Endothelial cell of umbilical vein (primary cell): Measurements from ENCODE around the gene TESK2. TPM values are rescaled to one million over a fixed set of nuclear protein-coding genes. Genes with fewer than 3 reads are reported as not detected.
"Not testable (repeated sequence)": the region's sequence is repeated elsewhere in the genome, so short reads cannot be mapped to it uniquely, and the experiment has no call there.

Experiments
- BruUV-seq: library from RNA; stranded (reverse); fragments of 400-500 nt; replicated peaks from 2 replicates; lab custom pipeline; 2021; lab: Mats Ljungman, UMichigan
- CTCF ChIA-PET: fragments of 300-600, 350-600 bp; sonication (Branson Sonifier 250); formaldehyde crosslinking; loops from one replicate; lab custom pipeline; 2021; ENCODE audit warnings: antibody characterized with exemption, inconsistent platforms; lab: Charles Lee
- POLR2A ChIA-PET: fragments of 300-600, 350-600 bp; sonication (Branson Sonifier 250); formaldehyde crosslinking; loops from one replicate; lab custom pipeline; 2021; ENCODE audit warnings: antibody characterized with exemption, inconsistent platforms; lab: Charles Lee
- DNase-seq: peaks from one replicate; pipeline ENCODE4 v3.0.0-alpha.2; 2011; ENCODE audit warnings: low read depth, low spot score
- FAIRE-seq: peaks from 2 replicates; lab custom pipeline; 2011; peaks lifted over from hg19 to GRCh38; lab: Jason Lieb, UNC
- H2AFZ ChIP-seq: 2 replicates; pipeline ENCODE4 v1.6.0; 2012; ENCODE audit warnings: low read depth, low read length, control low read depth, inconsistent platforms
- H3K27ac ChIP-seq: 2 replicates; pipeline ENCODE4 v1.5.1; 2011; ENCODE audit warnings: low read depth, mild to moderate bottlenecking, control low read depth, low read length, moderate library complexity; ENCODE audit not compliant: insufficient read depth
- H3K27me3 ChIP-seq, 2 experiments: 2 replicates each; pipeline versions ENCODE4 v1.6.0 to v1.6.1; 2011; ENCODE audit warnings: low read length in 2 of 2, mixed read lengths in 1 of 2; ENCODE audit not compliant: control insufficient read depth in 2 of 2, insufficient read depth in 2 of 2
- H3K36me3 ChIP-seq, 2 experiments: 2 replicates in 1 of 2; 3 replicates in 1 of 2; pipeline ENCODE4 v1.5.1; 2011; ENCODE audit warnings: low read length in 2 of 2, mild to moderate bottlenecking in 1 of 2, moderate library complexity in 1 of 2; ENCODE audit not compliant: control insufficient read depth in 2 of 2, insufficient read depth in 2 of 2; ENCODE audit errors: extremely low read depth in 1 of 2
- H3K4me1 ChIP-seq: 3 replicates; pipeline ENCODE4 v1.5.1; 2011; ENCODE audit warnings: mild to moderate bottlenecking, low read length; ENCODE audit not compliant: control insufficient read depth, insufficient read depth; ENCODE audit errors: extremely low read depth
- H3K4me2 ChIP-seq: 2 replicates; pipeline ENCODE4 v1.6.1; 2011; ENCODE audit warnings: low read length, control low read depth, mixed read lengths; ENCODE audit not compliant: insufficient read depth
- H3K4me3 ChIP-seq, 3 experiments: fragments of 200-600 bp in 1 of 3; sonication (generic), shearing (Covaris generic) in 1 of 3; replicated peaks in 1 of 3; 2 replicates each; pipeline ENCODE4 v1.5.1; 2011 to 2016; ENCODE audit warnings: control low read depth in 3 of 3, low read length in 3 of 3, mild to moderate bottlenecking in 2 of 3, inconsistent platforms in 1 of 3, low read depth in 1 of 3, moderate library complexity in 1 of 3; ENCODE audit not compliant: insufficient read depth in 1 of 3
- H3K79me2 ChIP-seq: 2 replicates; pipeline ENCODE4 v1.6.0; 2012; ENCODE audit warnings: low read length, inconsistent platforms; ENCODE audit not compliant: control insufficient read depth, insufficient read depth
- H3K9ac ChIP-seq: replicated peaks from 2 replicates; pipeline ENCODE3; 2011; ENCODE audit warnings: low read length, control low read depth; ENCODE audit not compliant: insufficient read depth; ENCODE audit errors: extremely low read depth
- H3K9me1 ChIP-seq: replicated peaks from 3 replicates; pipeline ENCODE4 v1.6.0; 2011; ENCODE audit warnings: mild to moderate bottlenecking, low read length; ENCODE audit not compliant: control insufficient read depth, insufficient read depth; ENCODE audit errors: extremely low read depth
- H3K9me3 ChIP-seq: replicated peaks from 2 replicates; pipeline ENCODE4 v1.5.1; 2012; ENCODE audit warnings: low read length, inconsistent platforms; ENCODE audit not compliant: control insufficient read depth, insufficient read depth
- H4K20me1 ChIP-seq: replicated peaks from 2 replicates; pipeline ENCODE3; 2011; ENCODE audit warnings: mild to moderate bottlenecking, low read length; ENCODE audit not compliant: control insufficient read depth, insufficient read depth; ENCODE audit errors: extremely low read depth
- CTCF ChIP-seq, 2 donors: IDR thresholded peaks; 1 replicate in 1 of 2; 2 replicates in 1 of 2; pipeline ENCODE4 v1.5.1; 2011; ENCODE audit warnings: low read length in 2 of 2, mild to moderate bottlenecking in 2 of 2, moderate library complexity in 2 of 2, control low read depth in 1 of 2, inconsistent platforms in 1 of 2, low read depth in 1 of 2; ENCODE audit not compliant: insufficient read depth in 1 of 2; ENCODE audit errors: extremely low read depth in 1 of 2
- EZH2 ChIP-seq: IDR thresholded peaks from 2 replicates; pipeline ENCODE4 v1.6.1; 2012; ENCODE audit warnings: borderline replicate concordance, low read depth, mild to moderate bottlenecking, moderate library complexity, low read length, inconsistent platforms; ENCODE audit not compliant: severe bottlenecking
- FOS ChIP-seq: IDR thresholded peaks from 2 replicates; pipeline ENCODE4 v1.6.1; 2011; ENCODE audit warnings: mild to moderate bottlenecking, low read length, moderate library complexity, borderline replicate concordance; ENCODE audit not compliant: insufficient read depth
- GATA2 ChIP-seq: IDR thresholded peaks from 2 replicates; pipeline ENCODE4 v1.7.0; 2011; ENCODE audit warnings: low read depth, mild to moderate bottlenecking, moderate library complexity, mixed read lengths, low read length; ENCODE audit not compliant: insufficient read length, insufficient read depth
- JUN ChIP-seq: IDR thresholded peaks from 2 replicates; pipeline ENCODE4 v1.6.1; 2011; ENCODE audit warnings: borderline replicate concordance, low read depth; ENCODE audit not compliant: insufficient read length, insufficient read depth
- MYC ChIP-seq: IDR thresholded peaks from one replicate; pipeline ENCODE4 v1.6.1; 2011; ENCODE audit warnings: mild to moderate bottlenecking, low read depth, low read length
- POLR2A ChIP-seq: IDR thresholded peaks from 2 replicates; pipeline ENCODE4 v1.6.1; 2012; ENCODE audit warnings: low read depth, mild to moderate bottlenecking, control low read depth, low read length
- POLR2AphosphoS5 ChIP-seq: IDR thresholded peaks from 2 replicates; pipeline ENCODE4 v1.6.1; 2012; ENCODE audit warnings: low read depth, mild to moderate bottlenecking, control low read depth, low read length, moderate library complexity; ENCODE audit not compliant: insufficient read depth
- dilution Hi-C: fragments of 300-500 bp; cut with MboI; formaldehyde crosslinking; loops from one replicate; pipeline ENCODE4 v1.15.0; 2019; ENCODE audit warnings: low sequenced_read_pairs; ENCODE audit not compliant: extremely low pct_ligation_motif_present
- intact Hi-C: fragments of 100-400 bp; cut with micrococcal nuclease; formaldehyde crosslinking; loops from one replicate; pipeline ENCODE4 v1.10.0; 2022
- polyA plus RNA-seq, 4 experiments: library from polyadenylated mRNA; depleted of rRNA in 3 of 4; stranded (reverse) in 3 of 4; unstranded in 1 of 4; fragments of >200 nt; gene quantifications; 2 replicates each; pipeline versions ENCODE4 v1.2.1 to v1.2.3, GENCODE V29; 2011 to 2012; ENCODE audit warnings: missing spikeins in 1 of 4
- total RNA-seq: library from RNA; stranded (reverse); gene quantifications from 2 replicates; pipeline ENCODE4 v1.2.3, GENCODE V29; 2021
- TF ChIP-seq, protein P1 (sequence below): IDR thresholded peaks from 2 replicates; pipeline ENCODE4 v1.6.1; 2011; ENCODE audit not compliant: insufficient read depth, insufficient read length

Gene TESK2
- total and polyA plus RNA-seq, 2 donors (not counting 3 experiments of a cell fraction or from before 2014, with no cell fraction given), result 2.1 to 2.6 TPM

- FAIRE-seq, result no peak
- Histone ChIP-seq H3K4me3 (no peak overlapping the region), H3K9me3 (no peaks in the 10 kb centered on the region), H3K27me3 (no peaks in the 10 kb centered on the region), H3K36me3 (no peaks in the 10 kb centered on the region), H3K4me1 (no peaks in the 10 kb centered on the region), H2AFZ (no peak overlapping the region), H3K27ac (no peak overlapping the region), H4K20me1 (no peaks in the 10 kb centered on the region), H3K9ac (no peak overlapping the region), H3K79me2 (no peaks in the 10 kb centered on the region), H3K4me2 (no peak overlapping the region), H3K9me1 (no peaks in the 10 kb centered on the region)
- dilution Hi-C loops, result no loop called here
- POLR2A ChIA-PET, result interaction anchor here (0.6 kb wide), 1 partner anchor 47 kb away, joined by 7 read pairs; no protein-coding TSS in a partner anchor
- TF ChIP-seq MYC (no peak), JUN (no peak), POLR2A (no peak), POLR2AphosphoS5 (no peak), CTCF (IDR thresholded peaks at IDR 0.05; ENCODE audit: extremely low read depth in 1 of 2, insufficient read depth in 1 of 2, low read depth in 1 of 2, low read length in 2 of 2) (no peak), GATA2 (no peak), EZH2 (no peak), FOS (no peak)
- TF ChIP-seq, protein P1, sequence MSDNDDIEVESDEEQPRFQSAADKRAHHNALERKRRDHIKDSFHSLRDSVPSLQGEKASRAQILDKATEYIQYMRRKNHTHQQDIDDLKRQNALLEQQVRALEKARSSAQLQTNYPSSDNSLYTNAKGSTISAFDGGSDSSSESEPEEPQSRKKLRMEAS, result no peak
- CTCF ChIA-PET, result interaction anchor here (0.9 to 1.2 kb wide), 2 partner anchors 8 to 110 kb away, joined by 3 read pairs; no protein-coding TSS in a partner anchor
- intact Hi-C loops, result no loop called here
- no peak for DNase-seq
- BruUV-seq, result no TSS peak
Observed at GRCh38 chr1:45470306-45470798, 20.6 kb downstream of the TESK2 start.

- H3K9me3 ChIP-seq, dilution Hi-C loops, BruUV-seq, H3K9ac ChIP-seq, POLR2A ChIA-PET, H3K4me2 ChIP-seq, DNase-seq, H3K9me1 ChIP-seq, H3K27ac ChIP-seq, H3K4me1 ChIP-seq, H4K20me1 ChIP-seq, H3K36me3 ChIP-seq, H3K27me3 ChIP-seq, FAIRE-seq, H3K4me3 ChIP-seq, H2AFZ ChIP-seq, intact Hi-C loops, H3K79me2 ChIP-seq: not testable (repeated sequence)
- CTCF ChIA-PET, result interaction anchor here (1.2 kb wide), 1 partner anchor 28 kb away, joined by 3 read pairs; no protein-coding TSS in a partner anchor
Observed at GRCh38 chr1:45467353-45467752, 23.6 kb downstream of the TESK2 start.
